Measurements from ENCODE around the gene CDR2L. TPM values are rescaled to one million over a fixed set of nuclear protein-coding genes. Genes with fewer than 3 reads are reported as not detected.

The CDR2L gene
- total RNA-seq, 2 experiments from 2014 or later, result 0.08 TPM; not detected in 1

- POLR2A ChIA-PET, result interaction anchor here (1.0 kb wide), 1 partner anchor 42 kb away, joined by 4 read pairs; no protein-coding TSS in a partner anchor
- CTCF ChIA-PET, result interaction anchor here (1.3 kb wide), 1 partner anchor 20 kb away, joined by 3 read pairs; the partner anchor contains the start of gene MRPL58
- H3K27ac ChIP-seq (ENCODE audit: low read depth in 1 of 2, low read length in 2 of 2), result no peak overlapping the region
- Mint-ChIP-seq H3K27me3 (peaks cover 2% of the 10 kb centered on the region), H3K9me3 (no peaks in the 10 kb centered on the region), H3K4me1 (ENCODE audit: low read depth) (peaks cover 2% of the 10 kb centered on the region), H3K4me3 (no peak overlapping the region), H3K36me3 (ENCODE audit: low read depth) (no peaks in the 10 kb centered on the region), H3K27ac (no peak overlapping the region)
- no peak for DNase-seq
- peaks cover 7 to 9% of the 10 kb centered on the region in 2 experiments for H3K27me3 ChIP-seq (ENCODE audit: control insufficient read depth in 1 of 2, insufficient read depth in 2 of 2, low read length in 2 of 2)
- H3K36me3 ChIP-seq (ENCODE audit: insufficient read depth, low read length), result no peaks in the 10 kb centered on the region
- H3K4me1 ChIP-seq (ENCODE audit: insufficient read depth, low read length), result peaks cover 10% of the 10 kb centered on the region
- no peak for TF ChIP-seq CTCF (IDR thresholded peaks at IDR 0.05)
- no peak overlapping the region for H3K4me3 ChIP-seq (ENCODE audit: low read length)
- intact Hi-C loops (cut with DNase I, micrococcal nuclease), result no loop called here
- H3K9me3 ChIP-seq (ENCODE audit: control insufficient read depth in 1 of 2, insufficient read depth in 1 of 2, low read length in 2 of 2), result no peaks in the 10 kb centered on the region
- no peak for ATAC-seq (ENCODE audit: poor library complexity)
Measured at GRCh38 chr17:74992223-74992622, 4.8 kb downstream of the CDR2L start.

- Mint-ChIP-seq H3K4me3 (no peak overlapping the region), H3K36me3 (ENCODE audit: low read depth) (no peaks in the 10 kb centered on the region), H3K9me3 (no peaks in the 10 kb centered on the region), H3K4me1 (ENCODE audit: low read depth) (no peaks in the 10 kb centered on the region), H3K27me3 (no peaks in the 10 kb centered on the region), H3K27ac (no peak overlapping the region)
- intact Hi-C loops (cut with DNase I, micrococcal nuclease), result no loop called here
- H3K27ac ChIP-seq (ENCODE audit: low read depth in 1 of 2, low read length in 2 of 2), result no peak overlapping the region
- DNase-seq (no peak), ATAC-seq (ENCODE audit: poor library complexity) (no peak)
- H3K4me3 ChIP-seq (ENCODE audit: low read length), result no peak overlapping the region
- H3K27me3 ChIP-seq (ENCODE audit: control insufficient read depth in 1 of 2, insufficient read depth in 2 of 2, low read length in 2 of 2), result no peaks in the 10 kb centered on the region
- TF ChIP-seq CTCF (IDR thresholded peaks at IDR 0.05), result no peak
- H3K36me3 ChIP-seq (ENCODE audit: insufficient read depth, low read length), result no peaks in the 10 kb centered on the region
- CTCF ChIA-PET, result no interaction called here
- no peaks in the 10 kb centered on the region for H3K4me1 ChIP-seq (ENCODE audit: insufficient read depth, low read length)
- POLR2A ChIA-PET, result no interaction called here
- H3K9me3 ChIP-seq (ENCODE audit: control insufficient read depth in 1 of 2, insufficient read depth in 1 of 2, low read length in 2 of 2), result no peaks in the 10 kb centered on the region
Measured at GRCh38 chr17:74994440-74994839, 7.0 kb downstream of the CDR2L start.

GRCh38 chr17:74995847-74996246 is 8.4 kb downstream of the CDR2L start:
- ChIA-PET POLR2A (no interaction called here), CTCF (no interaction called here)
- Histone ChIP-seq H3K36me3 (ENCODE audit: insufficient read depth, low read length) (no peaks in the 10 kb centered on the region), H3K9me3 (ENCODE audit: control insufficient read depth in 1 of 2, insufficient read depth in 1 of 2, low read length in 2 of 2) (no peaks in the 10 kb centered on the region), H3K4me1 (ENCODE audit: insufficient read depth, low read length) (no peaks in the 10 kb centered on the region), H3K4me3 (ENCODE audit: low read length) (no peak overlapping the region), H3K27ac (ENCODE audit: low read depth in 1 of 2, low read length in 2 of 2) (no peak overlapping the region), H3K27me3 (ENCODE audit: control insufficient read depth in 1 of 2, insufficient read depth in 2 of 2, low read length in 2 of 2) (no peaks in the 10 kb centered on the region)
- Mint-ChIP-seq H3K4me1 (ENCODE audit: low read depth) (no peaks in the 10 kb centered on the region), H3K4me3 (no peak overlapping the region), H3K27me3 (no peaks in the 10 kb centered on the region), H3K27ac (no peak overlapping the region), H3K36me3 (ENCODE audit: low read depth) (no peaks in the 10 kb centered on the region), H3K9me3 (no peaks in the 10 kb centered on the region)
- DNase-seq (no peak), ATAC-seq (ENCODE audit: poor library complexity) (no peak)
- no peak for TF ChIP-seq CTCF (IDR thresholded peaks at IDR 0.05)
- intact Hi-C loops (cut with DNase I, micrococcal nuclease), result no loop called here
